ENCODE results near the gene NEK7. TPM values are rescaled to one million over a fixed set of nuclear protein-coding genes. Genes with fewer than 3 reads are reported as not detected.

NEK7 gene
- total RNA-seq, 1 donor from 2014 or later, result 73.8 TPM

DNA sequence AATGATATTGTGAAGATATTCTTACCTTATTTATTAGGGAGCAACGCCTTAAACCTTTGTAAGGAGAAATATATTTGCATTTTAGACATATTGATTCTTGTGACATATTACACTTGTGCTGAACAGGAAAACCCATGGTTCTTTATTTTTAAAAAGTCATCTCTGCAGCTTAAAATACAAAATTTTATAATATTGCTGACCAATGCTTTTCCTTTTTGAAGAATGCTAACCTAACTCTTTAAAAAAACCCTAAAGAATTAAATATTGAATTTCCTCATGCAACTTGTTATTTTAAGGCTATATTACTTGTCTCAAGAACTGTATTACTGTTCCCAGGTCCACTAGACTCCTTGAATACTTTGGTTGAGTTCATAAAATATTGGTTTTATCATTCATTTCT is 99.0 kb downstream of the NEK7 start:
- DNase-seq (ENCODE audit: low spot score), result no peak

DNA sequence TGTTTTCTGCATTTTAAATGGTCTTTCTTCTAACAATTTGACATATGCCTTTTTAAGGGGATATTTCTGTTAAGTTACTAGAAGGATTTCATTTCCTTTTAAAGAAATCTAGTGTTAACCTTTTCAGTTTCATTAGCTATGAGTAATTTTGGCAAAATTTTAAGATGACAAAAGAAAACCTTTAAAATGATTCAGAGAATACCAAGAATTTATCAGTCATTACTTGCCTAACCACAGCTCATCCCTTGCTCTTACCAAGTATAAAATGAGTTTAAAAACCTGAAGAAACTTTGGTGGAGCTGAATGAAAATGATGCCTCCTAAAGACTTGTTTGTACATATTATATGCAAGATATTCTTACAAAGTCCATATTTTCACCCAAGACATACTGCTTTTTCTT is 101.7 kb downstream of the NEK7 start:
- DNase-seq (ENCODE audit: low spot score), result no peak

DNA sequence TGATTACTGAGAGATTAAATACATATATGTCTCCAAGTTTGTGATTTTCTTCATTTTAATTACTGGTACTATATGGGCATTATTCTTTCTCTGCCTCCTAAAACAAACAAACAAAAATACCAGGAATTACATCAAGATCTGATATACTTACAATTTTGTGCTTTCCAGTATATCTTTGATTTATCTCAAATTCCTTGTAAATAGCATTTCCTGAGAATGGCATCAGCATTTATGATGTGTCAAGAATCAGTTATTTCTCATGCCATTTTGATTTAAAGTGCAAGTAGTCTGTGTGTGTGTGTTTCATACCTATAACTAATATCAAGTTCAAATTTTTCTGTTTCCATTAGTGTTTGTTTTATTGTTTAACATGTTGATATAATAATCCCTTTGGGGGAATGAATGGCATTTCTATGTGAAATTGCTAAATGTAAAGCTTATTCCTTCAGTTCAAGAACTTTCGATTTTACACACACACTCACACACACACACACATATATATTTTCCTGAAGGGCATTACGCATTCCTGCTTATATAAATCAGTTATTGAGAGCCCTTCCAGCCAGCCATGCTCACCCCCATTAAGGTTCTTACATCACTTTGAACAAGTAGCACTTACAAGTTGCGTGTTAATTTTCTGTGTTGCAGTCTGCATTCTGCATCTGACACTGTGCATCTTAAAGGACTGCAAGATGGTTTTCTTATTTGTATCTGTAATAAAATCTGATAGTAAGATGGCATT is 102.7 kb downstream of the NEK7 start:
- DNase-seq (ENCODE audit: low spot score), result no peak

DNA sequence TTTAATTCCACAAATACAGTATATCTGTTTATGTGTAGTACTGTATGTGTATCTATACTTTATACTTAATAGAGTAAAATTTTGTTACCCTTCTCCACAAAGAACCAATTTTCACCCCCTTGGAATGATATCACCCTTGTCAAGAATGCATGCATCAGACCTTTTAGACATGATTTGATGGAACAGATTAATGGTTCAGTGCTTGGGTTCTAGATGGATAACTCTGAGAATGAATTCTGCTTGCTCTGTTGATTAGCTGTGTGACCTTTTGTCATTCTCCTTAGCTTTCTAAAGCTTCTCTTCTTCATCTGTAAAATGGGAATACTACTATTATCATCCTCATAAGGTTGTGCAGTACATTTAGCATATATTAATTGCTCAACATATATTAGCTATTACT is 105.1 kb downstream of the NEK7 start:
- no peak for DNase-seq (ENCODE audit: low spot score)

DNA sequence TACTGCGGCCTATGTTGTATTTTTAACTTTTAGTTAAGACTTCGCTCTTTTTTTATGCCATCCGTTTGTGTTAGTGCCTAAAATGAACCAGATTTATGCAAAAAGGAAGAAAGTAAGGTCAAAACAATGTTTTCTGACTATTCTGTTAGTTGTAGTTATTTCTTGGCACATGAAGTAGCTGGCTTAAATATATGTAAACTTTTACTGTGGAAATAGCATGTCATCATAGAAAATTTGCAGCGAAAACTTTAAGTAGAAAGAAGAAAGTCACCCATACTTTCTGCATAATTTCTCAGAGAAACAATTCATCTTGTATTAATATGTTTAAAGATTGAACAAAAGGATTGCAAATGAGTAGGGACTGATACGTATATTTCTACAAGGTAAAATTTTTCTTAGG is 106.4 kb downstream of the NEK7 start:
- no peak for DNase-seq (ENCODE audit: low spot score)

DNA sequence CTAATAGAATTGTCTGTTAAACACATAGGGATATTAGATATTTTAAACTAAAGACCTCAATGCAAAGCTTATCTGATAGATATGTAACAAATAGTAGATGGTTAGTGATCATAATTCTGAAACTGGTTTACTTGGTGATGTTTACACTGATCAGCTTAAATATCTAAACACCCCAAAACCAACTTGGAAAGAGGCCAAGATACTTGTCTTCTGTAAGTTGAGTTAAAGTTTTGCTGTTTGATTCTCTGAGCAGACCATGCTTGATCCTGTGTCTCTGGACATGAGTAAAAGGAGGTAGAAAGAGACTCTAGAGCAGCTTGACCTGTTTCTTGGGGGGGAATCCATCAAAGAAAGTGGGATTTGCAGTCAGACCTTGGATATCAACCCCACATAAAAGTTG is 107.5 kb downstream of the NEK7 start:
- no peak for DNase-seq (ENCODE audit: low spot score)

DNA sequence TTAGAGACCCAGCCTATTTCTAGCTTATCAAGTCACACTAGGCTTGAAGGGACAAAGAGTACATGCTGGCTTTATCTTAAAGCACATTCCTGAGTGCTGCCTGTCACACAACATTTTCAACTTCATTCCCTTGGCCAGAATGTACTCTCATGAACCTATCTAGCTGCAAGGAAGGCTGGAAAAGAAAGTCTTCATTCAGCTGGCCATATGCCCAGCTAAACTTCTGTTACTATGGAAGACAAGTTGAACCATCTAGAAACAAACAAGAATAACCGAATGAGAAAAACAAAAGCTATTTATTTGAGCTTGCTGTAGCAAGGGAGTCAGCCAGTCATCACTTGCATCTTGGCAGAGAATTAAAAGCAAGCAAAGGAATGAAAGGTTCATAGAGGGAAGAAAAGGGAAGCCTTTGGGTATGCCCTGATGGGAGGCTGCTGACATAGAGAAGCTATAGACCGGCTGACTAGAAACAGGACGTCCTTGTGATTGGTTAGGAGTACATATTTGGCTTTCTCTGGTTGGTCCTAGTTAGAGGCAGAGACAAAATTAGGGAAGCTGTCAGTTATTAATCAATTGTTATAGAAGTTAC is 108.4 kb downstream of the NEK7 start:
- no peak for DNase-seq (ENCODE audit: low spot score)

DNA sequence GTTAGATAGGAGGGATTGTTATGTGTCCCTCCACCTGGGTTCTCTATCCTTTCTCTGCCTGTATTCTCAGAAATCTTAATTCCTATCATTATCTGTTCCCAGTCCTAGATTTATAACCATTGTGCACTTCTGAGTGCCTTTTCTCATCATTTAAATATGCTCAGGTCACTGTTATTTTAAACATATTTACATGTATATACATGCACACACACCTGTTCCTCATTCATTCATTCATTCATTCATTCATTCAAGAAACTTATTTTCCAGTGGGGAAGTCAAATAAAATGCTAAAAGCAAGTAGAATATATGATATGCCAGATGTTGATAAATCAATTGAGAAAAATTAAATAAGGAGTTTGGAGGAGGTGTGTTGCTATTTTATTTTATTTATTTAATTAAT is 110.3 kb downstream of the NEK7 start:
- DNase-seq (ENCODE audit: low spot score), result no peak

DNA sequence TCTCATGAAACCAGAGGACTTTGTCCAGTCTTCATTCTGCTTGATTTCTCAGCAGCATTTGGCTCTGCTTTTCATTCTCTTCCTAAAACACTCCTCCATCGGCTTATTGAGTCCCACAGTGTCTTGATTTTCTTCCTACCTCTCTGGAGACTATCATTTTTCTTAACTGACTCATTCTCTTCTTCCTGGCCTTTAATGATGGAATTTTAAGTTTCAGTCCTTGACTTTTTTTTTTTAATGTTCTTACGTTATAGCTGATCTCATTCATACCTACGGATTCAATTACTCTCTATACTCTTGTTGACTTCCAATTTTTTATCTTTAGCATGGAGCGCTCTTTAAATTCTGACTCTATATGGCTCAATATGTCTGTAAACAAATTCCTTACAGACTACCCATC is 111.1 kb downstream of the NEK7 start:
- DNase-seq (ENCODE audit: low spot score), result no peak

DNA sequence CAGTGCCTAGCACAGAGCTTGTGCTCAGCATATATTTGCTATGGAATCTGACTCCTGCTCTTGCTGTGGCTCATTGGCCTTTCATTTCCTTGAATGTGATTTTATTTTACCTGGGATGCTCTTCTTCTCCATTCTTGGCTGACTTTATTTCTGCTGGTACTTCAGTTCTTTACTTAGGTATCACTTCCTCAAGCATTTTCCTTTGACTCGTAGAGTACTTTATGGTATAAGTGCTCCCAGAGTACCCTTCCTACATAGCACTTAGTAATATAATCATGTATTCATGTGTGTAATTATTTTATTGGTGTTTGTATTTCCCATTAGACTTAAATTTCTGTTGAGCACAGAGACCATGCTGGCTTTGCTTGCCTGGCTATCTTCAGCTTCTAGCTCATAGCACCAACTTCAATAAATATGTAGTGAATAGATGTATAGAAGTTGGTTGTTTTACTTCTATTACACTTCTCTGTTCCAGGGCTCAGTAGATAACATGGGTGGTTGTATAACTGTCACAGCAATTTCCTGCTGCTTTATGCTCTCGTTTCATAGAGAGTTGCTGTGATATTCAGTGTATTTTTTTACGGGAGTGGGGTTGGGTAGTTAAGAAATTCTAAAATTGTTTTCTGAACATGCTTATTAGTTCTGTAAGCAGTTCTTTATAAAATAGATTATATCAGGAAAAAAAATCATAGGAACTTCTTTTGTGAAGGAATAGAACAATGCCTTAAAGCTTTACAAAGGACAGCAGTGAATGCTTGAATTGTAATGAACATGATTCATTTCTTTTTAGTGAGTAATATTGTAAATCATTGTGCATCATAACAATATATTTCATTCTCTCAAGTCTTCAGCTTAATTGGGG is 112.2 kb downstream of the NEK7 start:
- DNase-seq (ENCODE audit: low spot score), result no peak

DNA sequence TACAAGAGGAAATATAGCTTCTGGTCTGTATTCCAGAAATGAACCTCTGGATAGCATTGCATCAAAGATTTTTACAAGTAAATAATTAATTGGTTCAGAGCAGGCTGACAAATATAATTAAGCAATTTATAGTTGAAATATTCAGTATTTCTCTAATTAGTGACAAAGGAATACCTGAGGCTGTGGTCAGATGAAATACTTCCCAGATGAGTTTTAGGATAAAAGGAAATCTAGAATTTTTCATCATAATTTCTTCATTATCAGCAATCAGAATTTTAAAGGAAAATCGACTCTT is 112.8 kb downstream of the NEK7 start:
- no peak for DNase-seq (ENCODE audit: low spot score)

DNA sequence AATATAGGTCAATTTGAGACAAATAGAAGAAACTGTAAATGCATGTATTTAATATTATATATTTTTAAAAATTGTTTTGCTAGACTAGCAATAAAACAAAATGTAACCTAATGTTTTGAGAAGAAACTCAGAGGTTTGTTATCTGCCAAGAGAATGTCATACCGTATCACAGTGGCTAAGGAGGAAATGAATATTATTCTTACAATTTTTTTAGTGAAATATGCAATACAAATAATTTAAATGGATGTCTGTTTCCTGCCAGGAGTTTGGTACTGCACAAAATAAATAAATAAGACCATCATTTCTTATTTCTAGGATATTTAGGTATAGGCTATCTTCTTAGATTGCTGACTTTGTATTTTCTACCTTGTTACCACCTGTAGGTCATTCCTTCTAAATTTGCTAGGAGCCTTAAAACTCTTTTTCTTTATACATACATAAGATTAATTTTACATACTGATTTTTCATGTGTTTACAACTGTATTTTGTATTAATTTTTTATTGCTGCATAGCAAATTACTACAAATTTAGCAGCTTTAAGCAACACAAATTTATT is 113.6 kb downstream of the NEK7 start:
- DNase-seq (ENCODE audit: low spot score), result no peak

DNA sequence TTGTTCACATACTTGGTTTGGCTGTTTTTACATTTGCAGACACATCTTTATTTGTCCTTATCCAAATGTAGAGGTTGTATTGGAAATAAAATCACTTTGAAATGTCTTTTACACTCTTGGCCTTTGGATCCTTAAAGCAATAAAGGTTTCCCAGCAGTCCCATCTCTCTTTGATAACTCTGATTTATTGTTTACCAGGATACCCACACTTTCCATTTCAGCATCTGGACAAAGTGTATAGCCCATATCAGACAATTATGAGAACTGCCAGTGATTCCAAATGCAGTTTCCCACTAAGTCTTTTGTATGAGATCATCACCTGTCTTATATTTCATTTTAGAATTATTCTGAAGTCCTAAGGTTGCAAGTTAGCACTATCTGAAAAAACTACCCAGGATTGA is 114.7 kb downstream of the NEK7 start:
- no peak for DNase-seq (ENCODE audit: low spot score)

DNA sequence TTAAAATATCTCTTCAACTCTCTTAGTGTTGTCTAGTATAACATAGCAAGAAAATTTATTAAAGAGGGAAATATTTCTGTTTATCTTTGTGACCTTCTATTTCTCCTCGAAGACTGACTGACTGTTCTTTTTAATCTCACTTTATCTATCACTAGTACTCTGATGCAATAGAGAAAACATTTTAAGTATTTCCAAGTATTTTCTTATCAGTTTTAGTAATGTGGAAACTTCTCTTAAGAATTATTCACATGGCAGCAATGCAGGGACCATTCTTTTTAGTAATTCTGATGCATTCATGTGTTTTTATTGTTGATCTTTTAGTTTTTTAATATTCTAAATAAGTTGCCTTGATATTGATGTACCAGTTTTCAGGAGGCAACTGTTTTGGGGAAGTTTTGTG is 115.7 kb downstream of the NEK7 start:
- DNase-seq (ENCODE audit: low spot score), result no peak

DNA sequence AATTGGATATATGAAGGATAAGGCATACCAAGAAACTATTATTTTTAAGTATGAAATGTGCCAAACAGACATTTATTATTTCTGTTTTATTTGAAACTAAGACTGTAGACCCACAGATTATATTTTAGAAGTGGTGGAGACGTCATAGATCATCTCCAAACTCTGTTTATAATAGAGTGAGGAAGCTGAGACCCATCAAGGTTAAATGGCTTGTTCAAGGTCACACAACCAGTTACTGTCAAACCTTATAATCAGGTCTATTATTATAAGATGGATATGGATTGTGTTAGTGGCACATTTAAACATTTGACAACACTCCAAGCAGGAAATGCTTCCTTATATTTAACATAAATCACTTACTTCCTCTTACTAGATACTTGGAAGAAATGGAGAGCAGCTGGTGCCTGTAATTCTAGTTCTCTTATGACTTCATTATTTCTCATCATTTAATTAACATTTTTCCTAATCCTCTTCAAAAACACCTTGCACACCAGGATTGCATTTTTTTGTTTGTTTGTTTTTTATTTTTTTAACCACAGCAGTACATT is 117.0 kb downstream of the NEK7 start:
- DNase-seq (ENCODE audit: low spot score), result no peak

DNA sequence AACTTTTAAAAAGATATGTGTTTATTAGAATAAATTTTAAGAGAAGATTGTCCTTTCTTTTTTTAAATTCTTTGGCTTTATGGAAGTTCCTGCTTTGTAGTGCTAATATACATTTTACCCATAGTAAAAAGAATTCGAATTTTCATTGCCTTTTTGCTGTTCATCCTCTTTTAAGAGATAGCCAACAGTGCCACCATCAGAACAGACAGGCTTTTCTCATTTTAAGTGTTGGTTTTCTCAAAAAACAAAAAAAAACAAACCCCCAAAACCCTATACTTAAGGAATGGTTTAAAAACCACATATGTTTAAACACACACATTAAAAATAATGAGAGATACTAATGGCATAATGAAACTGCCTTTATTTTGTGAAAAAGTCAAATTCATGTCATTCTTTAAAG is 118.8 kb downstream of the NEK7 start:
- no peak for DNase-seq (ENCODE audit: low spot score)

DNA sequence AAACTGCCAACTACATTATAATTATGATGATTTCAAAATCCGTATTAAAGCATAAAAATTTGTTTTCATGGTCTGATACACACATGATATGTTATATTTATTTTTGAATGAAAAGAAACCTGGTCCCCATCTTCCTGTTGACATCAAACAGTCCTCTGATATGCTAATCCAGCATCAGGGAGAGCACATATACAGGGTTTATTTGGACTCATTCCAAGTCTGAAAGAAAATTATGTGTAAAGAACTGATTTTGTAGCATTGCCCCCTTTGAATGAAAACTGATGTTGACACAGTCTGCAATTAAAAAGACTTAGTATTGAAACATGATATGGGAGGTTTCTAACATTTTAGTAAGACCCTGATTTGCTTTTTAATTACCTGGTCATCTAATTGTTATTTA is 119.4 kb downstream of the NEK7 start:
- DNase-seq (ENCODE audit: low spot score), result no peak

DNA sequence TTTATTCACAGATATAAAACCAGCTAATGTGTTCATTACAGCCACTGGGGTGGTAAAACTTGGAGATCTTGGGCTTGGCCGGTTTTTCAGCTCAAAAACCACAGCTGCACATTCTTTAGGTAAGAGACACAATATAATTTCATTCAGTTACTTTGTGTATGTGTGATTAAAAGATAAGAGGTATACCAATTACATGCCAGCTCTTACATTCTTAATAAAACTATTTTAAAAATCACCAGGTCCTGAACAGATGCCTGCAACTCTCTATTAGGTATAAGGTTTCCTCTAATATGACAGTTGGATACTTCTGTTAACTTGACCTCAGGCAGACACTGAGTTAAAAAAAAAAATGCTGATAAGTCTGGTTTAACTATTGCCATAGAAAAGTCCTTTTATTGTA is 122.1 kb downstream of the NEK7 start:
- DNase-seq (ENCODE audit: low spot score), result no peak

DNA sequence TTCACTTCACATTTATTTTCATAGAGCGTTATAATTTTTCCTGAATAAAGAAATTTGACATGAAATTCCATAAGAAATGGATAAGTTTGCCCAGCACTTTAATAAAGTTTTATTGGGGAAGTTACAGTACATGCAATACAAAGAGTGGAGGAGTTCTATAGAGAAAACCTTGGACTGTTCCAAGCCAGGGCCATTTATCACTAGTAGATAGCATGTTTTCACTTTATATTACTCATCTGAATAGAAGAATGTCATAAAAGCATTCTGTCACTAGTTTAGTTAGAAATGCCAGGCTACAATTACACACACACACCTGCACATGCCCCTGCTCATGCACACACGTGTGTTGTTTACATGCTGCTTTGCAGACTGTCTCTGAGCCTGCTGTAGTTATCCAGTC is 123.3 kb downstream of the NEK7 start:
- no peak for DNase-seq (ENCODE audit: low spot score)

DNA sequence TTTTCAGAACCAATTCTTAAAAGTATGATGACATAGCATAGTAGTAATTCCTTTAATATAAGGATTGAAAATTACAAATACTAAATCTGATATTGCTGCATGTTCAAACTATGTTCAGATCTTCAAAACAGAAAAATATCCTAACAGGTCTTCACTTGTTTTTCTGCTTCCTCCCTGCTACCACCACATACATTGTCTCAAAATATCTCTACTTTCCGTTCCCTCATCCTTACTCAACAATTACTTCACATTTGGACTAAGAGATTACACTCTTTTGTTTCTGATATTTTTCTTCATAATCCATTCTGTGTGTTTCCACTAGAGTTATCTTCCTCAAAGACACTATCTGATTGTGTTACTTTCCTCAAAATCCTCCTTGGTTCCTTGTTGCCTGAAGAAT is 125.1 kb downstream of the NEK7 start:
- DNase-seq (ENCODE audit: low spot score), result no peak

DNA sequence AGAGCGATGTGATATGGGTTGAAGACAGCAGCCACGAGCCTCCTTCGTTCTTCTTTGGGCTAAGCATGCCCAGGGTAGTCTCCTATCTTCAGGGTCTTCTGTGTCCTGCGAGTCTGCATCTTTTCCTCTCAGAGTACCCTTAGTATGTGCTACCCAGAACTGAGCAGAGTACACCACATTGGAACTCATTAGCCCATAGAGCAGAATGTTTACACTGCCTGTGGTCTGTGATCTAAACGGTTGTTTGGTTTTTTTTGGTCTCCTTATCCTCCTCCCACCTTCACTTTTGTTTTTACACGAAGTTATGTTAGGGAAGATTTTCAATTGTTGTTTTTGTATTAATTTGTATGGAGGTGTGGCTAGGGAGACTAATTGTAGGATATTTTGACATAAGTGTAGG is 126.4 kb downstream of the NEK7 start:
- no peak for DNase-seq (ENCODE audit: low spot score)

DNA sequence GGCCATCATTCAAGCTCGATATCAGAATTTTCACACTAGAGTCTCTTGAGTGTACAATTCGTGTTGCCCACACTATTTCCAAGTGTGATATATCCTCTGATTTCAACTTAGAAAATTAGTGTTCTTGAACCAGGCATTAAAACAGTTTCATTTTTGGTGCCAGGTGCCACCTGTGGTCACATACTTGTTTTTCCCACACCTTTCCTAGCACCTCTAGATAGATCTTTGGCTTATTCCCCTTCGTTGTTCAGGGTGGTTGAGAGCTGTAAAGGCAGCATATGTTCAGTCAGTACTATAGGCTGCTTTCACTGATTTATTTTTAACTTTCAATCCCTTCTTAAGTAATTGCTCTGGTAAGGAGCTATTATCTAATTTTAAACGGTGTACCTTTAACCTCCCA is 131.1 kb downstream of the NEK7 start:
- no peak for DNase-seq (ENCODE audit: low spot score)

All from mucosa of gallbladder (tissue), 1 donor.